Measurements from ENCODE around the gene CIB4. TPM values are rescaled to one million over a fixed set of nuclear protein-coding genes. Genes with fewer than 3 reads are reported as not detected.
"Not testable (repeated sequence)": the region's sequence is repeated elsewhere in the genome, so short reads cannot be mapped to it uniquely, and the experiment has no call there.

Gene CIB4
- total and polyA plus RNA-seq, 9 of the 15 experiments (the other 6 are each of a cell fraction or from before 2014, with no cell fraction given) = not detected

DNA sequence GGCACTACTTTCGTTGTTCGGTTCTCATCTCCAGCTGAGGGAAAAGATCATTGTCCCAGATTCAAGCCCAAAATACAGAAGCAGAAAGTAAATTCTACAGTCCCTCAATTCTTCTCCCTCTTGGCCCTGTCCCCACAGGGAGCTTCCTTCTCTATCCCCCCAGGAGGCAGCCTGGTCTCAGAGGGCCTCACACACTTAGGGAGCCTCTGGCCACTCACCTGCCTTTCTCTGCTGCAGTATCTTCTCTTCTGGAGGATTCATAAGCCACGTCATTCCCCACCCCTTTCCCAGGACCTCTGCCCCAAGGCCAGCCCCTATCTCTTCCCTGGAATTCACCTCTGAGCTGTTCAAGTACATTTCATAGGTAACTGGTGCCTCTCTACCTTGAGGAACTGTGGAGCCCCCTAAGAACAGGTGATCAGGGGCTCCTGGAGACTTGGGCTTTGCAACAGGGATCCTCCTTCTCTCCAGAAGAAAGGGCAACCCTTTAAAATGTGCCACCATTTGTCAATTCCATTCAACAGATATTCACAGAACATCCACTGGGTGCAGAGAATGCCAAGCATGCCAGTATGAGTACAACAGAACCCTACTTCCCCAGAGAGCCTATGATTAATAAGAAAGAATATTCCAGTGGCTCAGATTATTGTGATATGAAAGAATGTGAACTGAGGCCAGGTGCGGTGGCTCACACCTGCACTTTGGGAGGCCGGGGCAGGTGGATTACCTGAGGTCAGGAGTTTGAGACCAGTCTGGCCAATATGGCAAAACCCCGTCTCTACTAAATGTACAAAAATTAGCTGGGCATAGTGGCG, 72.9 kb downstream of the CIB4 start (continued):
- TF ChIP-seq YY1 (IDR thresholded peaks at IDR 0.05; ENCODE audit: borderline replicate concordance in 1 of 3, control insufficient read depth in 1 of 3, extremely low read depth in 1 of 3, insufficient read depth in 3 of 3, insufficient read length in 1 of 3, insufficient replicate concordance in 2 of 3, low read depth in 1 of 3, low read length in 2 of 3) = no peak
- no peak for TF ChIP-seq LEF1 (IDR thresholded peaks at IDR 0.05)
- no peak for TF ChIP-seq EHMT2 (IDR thresholded peaks at IDR 0.05)
- TF ChIP-seq HDAC1 (IDR thresholded peaks at IDR 0.05) = no peak
- no peak for TF ChIP-seq RUNX1 (IDR thresholded peaks at IDR 0.05; ENCODE audit: low read depth)
- no peak for TF ChIP-seq ETS2 (tag; IDR thresholded peaks at IDR 0.05; ENCODE audit: borderline replicate concordance, poor library complexity, severe bottlenecking)
- TF ChIP-seq, protein P1, sequence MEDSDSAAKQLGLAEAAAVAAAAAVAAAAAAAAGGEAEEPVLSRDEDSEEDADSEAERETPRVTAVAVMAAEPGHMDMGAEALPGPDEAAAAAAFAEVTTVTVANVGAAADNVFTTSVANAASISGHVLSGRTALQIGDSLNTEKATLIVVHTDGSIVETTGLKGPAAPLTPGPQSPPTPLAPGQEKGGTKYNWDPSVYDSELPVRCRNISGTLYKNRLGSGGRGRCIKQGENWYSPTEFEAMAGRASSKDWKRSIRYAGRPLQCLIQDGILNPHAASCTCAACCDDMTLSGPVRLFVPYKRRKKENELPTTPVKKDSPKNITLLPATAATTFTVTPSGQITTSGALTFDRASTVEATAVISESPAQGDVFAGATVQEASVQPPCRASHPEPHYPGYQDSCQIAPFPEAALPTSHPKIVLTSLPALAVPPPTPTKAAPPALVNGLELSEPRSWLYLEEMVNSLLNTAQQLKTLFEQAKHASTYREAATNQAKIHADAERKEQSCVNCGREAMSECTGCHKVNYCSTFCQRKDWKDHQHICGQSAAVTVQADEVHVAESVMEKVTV (CRISPR knock-in tag; IDR thresholded peaks at IDR 0.05) = no peak

DNA sequence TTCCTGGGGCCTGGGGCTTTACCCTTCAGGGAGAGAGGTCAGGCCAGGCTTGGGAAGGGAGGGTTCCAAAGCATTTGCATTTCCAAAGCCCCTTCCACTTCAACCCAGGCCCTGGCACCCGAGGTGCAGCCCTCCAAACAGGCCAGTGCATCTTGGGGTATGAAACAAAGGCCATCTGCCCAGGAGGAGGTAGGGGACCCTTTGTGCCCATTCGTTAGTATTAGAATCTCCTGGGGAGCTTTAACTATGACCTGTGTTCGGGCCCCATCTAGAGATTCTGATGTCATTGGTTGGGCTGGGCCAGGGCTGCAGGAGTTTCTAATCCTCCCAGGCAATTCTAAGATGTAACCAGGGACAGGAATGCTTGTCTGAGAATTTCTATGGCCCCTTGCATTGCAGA, 73.6 kb downstream of the CIB4 start:
- no peaks in the 10 kb centered on the region for H3K9me3 ChIP-seq (replicated peaks; ENCODE audit: control insufficient read depth, insufficient read depth, low read depth, low read length)
- peaks cover 7% of the 10 kb centered on the region; the same call in 1 of the 2 replicates for H4K20me1 ChIP-seq (replicated peaks; ENCODE audit: control insufficient read depth, insufficient read depth, low read length)
- no peak for ATAC-seq
- H2AFZ ChIP-seq (ENCODE audit: low read depth, low read length) = no peak overlapping the region
- H3K4me2 ChIP-seq (ENCODE audit: insufficient read depth, low read length) = no peak overlapping the region
- 0% methylated on average over 3 of the region's 3 CpGs for WGBS (ENCODE audit: insufficient coverage, low coverage, missing lambda C conversion rate)
- peaks cover 0 to 5% of the 10 kb centered on the region in 2 experiments; a peak in 1 of 5 replicates for H3K4me1 ChIP-seq (replicated peaks in 1 of 2; ENCODE audit: control insufficient read depth in 2 of 2, insufficient read depth in 2 of 2, low read length in 2 of 2)
- FAIRE-seq = no peak
- CTCF ChIA-PET (ENCODE audit: low intra/inter-chr PET ratio) = no interaction called here
- no peak overlapping the region for H3K4me3 ChIP-seq
- no peaks in the 10 kb centered on the region for H3K79me2 ChIP-seq (ENCODE audit: control insufficient read depth, insufficient read depth, low read length)
- H3K27me3 ChIP-seq (ENCODE audit: control insufficient read depth in 2 of 2, insufficient read depth in 2 of 2, low read length in 2 of 2) = peaks cover 46 to 71% of the 10 kb centered on the region in 2 experiments
- H3K36me3 ChIP-seq (ENCODE audit: control insufficient read depth, insufficient read depth, low read length) = no peaks in the 10 kb centered on the region
- POLR2A ChIA-PET = interaction anchor here (0.6 kb wide), 1 partner anchor 25 kb away, joined by 3 read pairs; no protein-coding TSS in a partner anchor
- in situ Hi-C loops (cut with MboI) (no loop called here), intact Hi-C loops (cut with micrococcal nuclease) (no loop called here)
- no TSS peak for BruUV-seq (replicated peaks)
- DNase-seq (ENCODE audit: extremely low read depth in 1 of 4, low spot score in 3 of 4) = no peak
- no peak overlapping the region for H3K27ac ChIP-seq (ENCODE audit: extremely low read depth, low read depth, low read length)
- no peak overlapping the region for H3K9ac ChIP-seq (ENCODE audit: insufficient read depth in 1 of 2, low read depth in 2 of 2, low read length in 2 of 2)
- no peak for TF ChIP-seq ARNT (IDR thresholded peaks at IDR 0.05)
- no peak for TF ChIP-seq TCF3 (CRISPR knock-in tag; IDR thresholded peaks at IDR 0.05)
- TF ChIP-seq CREBBP (IDR thresholded peaks at IDR 0.05; ENCODE audit: low read depth, low read length) = no peak
- no peaks in the 10 kb centered on the region for H3K9me1 ChIP-seq (ENCODE audit: control insufficient read depth, insufficient read depth, low read length)

DNA sequence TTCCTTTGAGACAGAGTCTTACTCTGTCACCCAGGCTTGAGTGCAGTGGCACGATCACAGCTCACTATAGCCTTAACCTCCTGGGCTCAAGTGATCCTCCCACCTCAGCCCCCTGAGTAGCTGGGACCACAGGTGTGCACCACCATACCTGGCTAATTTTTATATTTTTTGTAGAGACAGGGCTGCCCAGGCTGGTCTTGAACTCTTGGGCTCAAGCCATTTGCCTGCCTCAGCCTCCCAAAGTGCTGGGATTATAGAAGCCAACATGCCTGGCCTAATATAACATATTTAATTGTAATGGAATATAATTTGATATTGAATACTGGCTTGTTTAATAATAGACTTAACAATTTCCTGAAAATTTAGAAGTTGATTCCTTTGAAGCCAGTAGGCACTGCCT, 74.4 kb downstream of the CIB4 start:
- H3K4me3 ChIP-seq; H2AFZ ChIP-seq (ENCODE audit: low read depth, low read length); H3K9me1 ChIP-seq (ENCODE audit: control insufficient read depth, insufficient read depth, low read length); H3K36me3 ChIP-seq (ENCODE audit: control insufficient read depth, insufficient read depth, low read length); ATAC-seq; in situ Hi-C loops (cut with MboI); H3K27ac ChIP-seq (ENCODE audit: extremely low read depth, low read depth, low read length); intact Hi-C loops (cut with micrococcal nuclease); H3K79me2 ChIP-seq (ENCODE audit: control insufficient read depth, insufficient read depth, low read length); FAIRE-seq; BruUV-seq (replicated peaks); H3K9ac ChIP-seq (ENCODE audit: insufficient read depth in 1 of 2, low read depth in 2 of 2, low read length in 2 of 2); DNase-seq (ENCODE audit: extremely low read depth in 1 of 4, low spot score in 3 of 4); H4K20me1 ChIP-seq (replicated peaks; ENCODE audit: control insufficient read depth, insufficient read depth, low read length); CTCF ChIA-PET (ENCODE audit: low intra/inter-chr PET ratio); H3K4me2 ChIP-seq (ENCODE audit: insufficient read depth, low read length); H3K9me3 ChIP-seq (replicated peaks; ENCODE audit: control insufficient read depth, insufficient read depth, low read depth, low read length): not testable (repeated sequence)
- Histone ChIP-seq H3K27me3 (ENCODE audit: control insufficient read depth in 2 of 2, insufficient read depth in 2 of 2, low read length in 2 of 2) (peaks cover 49 to 74% of the 10 kb centered on the region in 2 experiments), H3K4me1 (replicated peaks in 1 of 2; ENCODE audit: control insufficient read depth in 2 of 2, insufficient read depth in 2 of 2, low read length in 2 of 2) (peaks cover 0 to 13% of the 10 kb centered on the region in 2 experiments; a peak in 2 of 5 replicates)
- WGBS (ENCODE audit: insufficient coverage, low coverage, missing lambda C conversion rate) = 0% methylated on average over 1 of the region's 1 CpG
- POLR2A ChIA-PET = interaction anchor here (1.5 kb wide), 1 partner anchor 11 kb away, joined by 4 read pairs; no protein-coding TSS in a partner anchor
